Measurements from ENCODE around the gene GABRD. TPM values are rescaled to one million over a fixed set of nuclear protein-coding genes. Genes with fewer than 3 reads are reported as not detected.

GABRD gene
- total and polyA plus RNA-seq, 2 of the 13 experiments (the other 11 are each of a cell fraction or from before 2014, with no cell fraction given) = not detected

GRCh38 chr1:2074396-2074795, 55.3 kb downstream of the GABRD start:
- ATAC-seq = no peak
- Histone ChIP-seq H3K4me3 (replicated peaks in 1 of 3; ENCODE audit: insufficient read depth in 1 of 3, low read depth in 2 of 3, low read length in 3 of 3) (no peak overlapping the region), H3K4me1 (ENCODE audit: insufficient read depth, low read length) (peaks cover 14% of the 10 kb centered on the region), H3K36me3 (replicated peaks in 1 of 2; ENCODE audit: control insufficient read depth in 1 of 2, insufficient read depth in 2 of 2, low read length in 2 of 2) (peaks cover 4 to 12% of the 10 kb centered on the region in 2 experiments; a peak in 4 of 5 replicates), H3K27ac (ENCODE audit: extremely low read length, insufficient read depth, low read length) (no peak overlapping the region), H2AFZ (ENCODE audit: low read length) (no peak overlapping the region), H3K4me2 (ENCODE audit: low read depth, low read length) (no peak overlapping the region), H4K20me1 (ENCODE audit: insufficient read depth, low read length) (no peaks in the 10 kb centered on the region), H3K9me3 (ENCODE audit: low read length) (peaks cover 18% of the 10 kb centered on the region), H3K79me2 (ENCODE audit: insufficient read depth, low read length) (peaks cover 8% of the 10 kb centered on the region), H3K9ac (ENCODE audit: insufficient read depth, low read depth, low read length) (no peak overlapping the region), H3K27me3 (ENCODE audit: control insufficient read depth in 1 of 2, insufficient read depth in 2 of 2, low read length in 2 of 2) (no peaks in the 10 kb centered on the region)
- FAIRE-seq = no peak
- POLR2A ChIA-PET = no interaction called here
- BruUV-seq (replicated peaks) = no TSS peak
- CTCF ChIA-PET (ENCODE audit: low intra/inter-chr PET ratio, low total read pairs) = no interaction called here
- in situ Hi-C loops (cut with HindIII; ENCODE audit: extremely low pct_ligation_motif_present, low pct_unique_long_range_greater_than_20kb) (no loop called here), intact Hi-C loops (cut with micrococcal nuclease; ENCODE audit: unreplicated experiment) (no loop called here)
- 94% methylated on average over 19 of the region's 19 CpGs for WGBS (ENCODE audit: low lambda C conversion rate)
- no peak for DNase-seq (ENCODE audit: low spot score)
- no peak for TF ChIP-seq IRF9 (CRISPR knock-in tag; IDR thresholded peaks at IDR 0.05; ENCODE audit: borderline replicate concordance)
- TF ChIP-seq, protein P1, sequence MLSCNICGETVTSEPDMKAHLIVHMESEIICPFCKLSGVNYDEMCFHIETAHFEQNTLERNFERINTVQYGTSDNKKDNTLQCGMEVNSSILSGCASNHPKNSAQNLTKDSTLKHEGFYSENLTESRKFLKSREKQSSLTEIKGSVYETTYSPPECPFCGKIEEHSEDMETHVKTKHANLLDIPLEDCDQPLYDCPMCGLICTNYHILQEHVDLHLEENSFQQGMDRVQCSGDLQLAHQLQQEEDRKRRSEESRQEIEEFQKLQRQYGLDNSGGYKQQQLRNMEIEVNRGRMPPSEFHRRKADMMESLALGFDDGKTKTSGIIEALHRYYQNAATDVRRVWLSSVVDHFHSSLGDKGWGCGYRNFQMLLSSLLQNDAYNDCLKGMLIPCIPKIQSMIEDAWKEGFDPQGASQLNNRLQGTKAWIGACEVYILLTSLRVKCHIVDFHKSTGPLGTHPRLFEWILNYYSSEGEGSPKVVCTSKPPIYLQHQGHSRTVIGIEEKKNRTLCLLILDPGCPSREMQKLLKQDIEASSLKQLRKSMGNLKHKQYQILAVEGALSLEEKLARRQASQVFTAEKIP (CRISPR knock-in tag; IDR thresholded peaks at IDR 0.05; ENCODE audit: borderline replicate concordance) = no peak
- TF ChIP-seq DZIP1 (CRISPR knock-in tag; IDR thresholded peaks at IDR 0.05) = no peak

Data from HepG2 (cell line).